Osteocyte (in vitro differentiated cells): Measurements from ENCODE around the gene TSPAN7. TPM values are rescaled to one million over a fixed set of nuclear protein-coding genes. Genes with fewer than 3 reads are reported as not detected.

Source experiments
- DNase-seq: peaks from one replicate; pipeline ENCODE4 v3.0.0; 2021; ENCODE audit warnings: mixed read lengths; ENCODE audit not compliant: unreplicated experiment; ENCODE audit errors: extremely low spot score
- H3K27ac Mint-ChIP-seq: one replicate; pipeline ENCODE4 v1.8.0; 2021; ENCODE audit warnings: mild to moderate bottlenecking, mixed read lengths; ENCODE audit not compliant: unreplicated experiment
- H3K27me3 Mint-ChIP-seq: one replicate; pipeline ENCODE4 v1.8.0; 2021; ENCODE audit warnings: mixed read lengths; ENCODE audit not compliant: unreplicated experiment
- H3K36me3 Mint-ChIP-seq: one replicate; pipeline ENCODE4 v1.8.0; 2021; ENCODE audit warnings: mixed read lengths; ENCODE audit not compliant: unreplicated experiment
- H3K4me1 Mint-ChIP-seq: one replicate; pipeline ENCODE4 v1.8.0; 2021; ENCODE audit warnings: mixed read lengths; ENCODE audit not compliant: unreplicated experiment
- H3K4me3 Mint-ChIP-seq: one replicate; pipeline ENCODE4 v1.8.0; 2021; ENCODE audit warnings: mild to moderate bottlenecking, moderate library complexity, mixed read lengths; ENCODE audit not compliant: unreplicated experiment
- H3K9me3 Mint-ChIP-seq: one replicate; pipeline ENCODE4 v1.8.0; 2021; ENCODE audit warnings: mixed read lengths; ENCODE audit not compliant: unreplicated experiment
- CTCF ChIP-seq: fragments of 200-600 bp; sonication (generic); IDR thresholded peaks from 2 replicates; pipeline ENCODE4 v1.5.0; 2021; ENCODE audit warnings: antibody characterized with exemption, mild to moderate bottlenecking, moderate library complexity
- total RNA-seq: library from RNA; stranded (reverse); gene quantifications from 2 replicates; pipeline ENCODE4 v1.2.1, GENCODE V29; 2021

The TSPAN7 gene
- total RNA-seq, 1 donor from 2014 or later, result 0.40 TPM

- Mint-ChIP-seq H3K9me3 (no peaks in the 10 kb centered on the region), H3K27ac (no peak overlapping the region), H3K4me1 (no peaks in the 10 kb centered on the region), H3K36me3 (no peaks in the 10 kb centered on the region), H3K4me3 (no peak overlapping the region), H3K27me3 (peaks cover 6% of the 10 kb centered on the region)
- no peak for TF ChIP-seq CTCF
- DNase-seq, result no peak
These were observed 117.5 kb downstream of the TSPAN7 start for GRCh38 chrX:38678821-38679220.

DNA sequence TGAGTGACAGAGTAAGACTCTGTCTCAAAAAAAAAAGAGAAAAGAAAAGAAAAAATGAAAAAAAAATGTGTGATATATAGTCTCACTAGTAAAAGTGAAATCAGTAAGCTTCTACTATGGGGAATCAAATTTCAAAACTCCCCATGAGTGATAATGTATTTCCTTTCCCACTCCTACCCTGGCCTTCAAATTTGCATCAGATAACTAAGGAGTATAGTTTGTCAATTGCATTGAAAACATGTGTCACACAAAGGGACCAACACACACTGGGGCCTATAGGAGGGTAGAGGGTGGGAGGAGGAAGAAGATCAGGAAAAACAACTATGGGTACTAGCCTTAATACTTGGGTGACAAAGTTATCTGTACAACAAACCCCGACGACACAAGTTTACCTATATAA lies 118.4 kb downstream of the TSPAN7 start:
- no peak for TF ChIP-seq CTCF
- H3K36me3 Mint-ChIP-seq, result no peaks in the 10 kb centered on the region
- no peak overlapping the region for H3K4me3 Mint-ChIP-seq
- H3K4me1 Mint-ChIP-seq, result no peaks in the 10 kb centered on the region
- H3K27me3 Mint-ChIP-seq, result peaks cover 2% of the 10 kb centered on the region
- no peaks in the 10 kb centered on the region for H3K9me3 Mint-ChIP-seq
- H3K27ac Mint-ChIP-seq, result no peak overlapping the region
- DNase-seq, result no peak

DNA sequence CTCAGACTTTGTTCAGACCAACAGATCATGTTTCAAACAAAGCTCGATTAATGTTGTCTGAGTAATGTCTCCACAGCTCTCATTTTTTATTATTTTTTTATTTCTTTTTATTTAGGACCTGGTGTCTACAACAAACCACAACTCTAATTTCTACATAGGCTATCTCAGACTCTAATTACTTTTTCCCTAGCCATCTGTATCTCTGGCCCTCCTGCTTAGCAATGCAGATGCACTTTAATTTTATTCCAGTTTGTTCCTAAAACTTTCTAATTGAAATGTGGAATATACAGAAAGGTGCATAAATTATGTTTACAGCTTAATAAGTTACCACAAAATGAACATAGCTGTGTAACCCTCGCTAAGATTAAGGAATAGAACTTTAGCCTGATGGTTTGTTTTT lies 120.8 kb downstream of the TSPAN7 start:
- DNase-seq, result no peak
- H3K4me3 Mint-ChIP-seq, result no peak overlapping the region
- H3K27ac Mint-ChIP-seq, result no peak overlapping the region
- H3K36me3 Mint-ChIP-seq, result no peaks in the 10 kb centered on the region
- no peaks in the 10 kb centered on the region for H3K4me1 Mint-ChIP-seq
- no peaks in the 10 kb centered on the region for H3K9me3 Mint-ChIP-seq
- H3K27me3 Mint-ChIP-seq, result peaks cover 2% of the 10 kb centered on the region
- no peak for TF ChIP-seq CTCF

DNA sequence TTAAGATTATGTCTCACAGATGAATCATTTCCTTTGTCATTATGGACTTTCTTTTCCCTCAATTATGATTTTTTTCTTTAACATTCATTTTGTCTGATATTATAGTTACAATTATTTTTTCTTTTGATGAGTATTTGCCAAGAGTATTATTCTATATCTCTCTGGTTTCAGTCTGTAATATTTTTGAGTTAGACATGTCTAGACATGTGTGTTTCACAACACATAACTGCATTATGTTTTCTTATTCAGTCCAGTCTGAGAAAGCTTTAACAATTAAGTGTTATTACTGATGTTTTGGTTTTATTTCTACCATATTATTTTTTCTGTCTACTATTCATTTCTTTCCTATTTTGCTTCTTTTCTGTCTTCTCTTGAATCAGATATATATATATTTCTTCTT lies 131.6 kb downstream of the TSPAN7 start:
- Mint-ChIP-seq H3K27me3 (peaks cover 2% of the 10 kb centered on the region), H3K36me3 (no peaks in the 10 kb centered on the region), H3K27ac (no peak overlapping the region), H3K4me1 (no peaks in the 10 kb centered on the region), H3K9me3 (peaks cover 15% of the 10 kb centered on the region), H3K4me3 (no peak overlapping the region)
- TF ChIP-seq CTCF, result no peak
- DNase-seq, result no peak

DNA sequence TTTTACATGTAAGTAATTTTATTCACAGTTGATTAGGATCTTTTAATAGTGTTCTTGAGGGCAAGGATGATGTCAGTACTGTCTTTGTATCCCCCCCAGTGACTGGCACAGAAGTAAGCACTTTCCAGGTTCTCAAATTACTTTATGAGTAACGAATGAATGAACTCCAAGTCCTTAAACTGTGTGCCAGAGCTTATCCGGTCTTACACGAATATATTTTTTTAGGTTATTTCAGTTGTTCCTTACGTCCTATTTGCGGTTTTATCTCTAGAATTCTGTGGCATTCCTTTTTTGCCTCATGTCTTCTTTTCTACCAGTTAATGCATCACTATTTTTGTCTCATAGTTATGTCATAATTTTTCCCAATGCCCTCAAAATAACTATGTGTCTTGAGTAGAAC lies 133.1 kb downstream of the TSPAN7 start:
- Mint-ChIP-seq H3K9me3 (peaks cover 8% of the 10 kb centered on the region), H3K27me3 (no peaks in the 10 kb centered on the region), H3K4me3 (no peak overlapping the region), H3K4me1 (peaks cover 2% of the 10 kb centered on the region), H3K27ac (no peak overlapping the region), H3K36me3 (no peaks in the 10 kb centered on the region)
- no peak for DNase-seq
- no peak for TF ChIP-seq CTCF
